GM19467 (cell line): ENCODE results near the gene CACNB2.

Experiments used
- ATAC-seq: cut with Tn5 transposase; IDR thresholded peaks from one replicate; pipeline ENCODE4 v1.9.1; 2021; ENCODE audit warnings: mild to moderate bottlenecking, moderate library complexity; ENCODE audit not compliant: unreplicated experiment

Gene CACNB2

GRCh38 chr10:18140149-18140956 lies at the start of gene CACNB2:
Gene CACNB2, plus strand, starts transcription at chr10:18140424.
- no peak for ATAC-seq

GRCh38 chr10:18094332-18094731 lies 45.9 kb upstream of the CACNB2 start:
- ATAC-seq: no peak

- ATAC-seq: no peak
These were observed 45.4 kb upstream of the CACNB2 start for GRCh38 chr10:18094793-18095192.

DNA sequence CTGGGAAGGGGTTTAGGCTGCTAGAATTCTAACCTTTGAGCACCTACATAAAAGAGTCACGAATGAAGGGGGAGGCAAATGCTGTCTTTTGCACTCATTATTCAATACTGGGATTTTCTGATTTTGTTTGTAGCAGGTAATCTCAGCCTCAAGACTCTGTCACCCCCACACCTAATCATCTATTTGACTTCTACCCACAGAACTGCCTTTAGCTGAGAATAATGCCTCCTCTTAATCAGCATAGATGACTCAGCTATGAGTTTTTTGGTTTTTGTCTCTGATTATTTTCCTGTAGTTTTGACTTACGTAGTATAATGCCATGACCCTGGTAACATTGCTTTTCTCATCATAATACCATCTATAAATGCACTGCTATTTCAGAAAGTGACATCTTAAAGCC lies 42.7 kb upstream of the CACNB2 start:
- ATAC-seq: no peak

DNA sequence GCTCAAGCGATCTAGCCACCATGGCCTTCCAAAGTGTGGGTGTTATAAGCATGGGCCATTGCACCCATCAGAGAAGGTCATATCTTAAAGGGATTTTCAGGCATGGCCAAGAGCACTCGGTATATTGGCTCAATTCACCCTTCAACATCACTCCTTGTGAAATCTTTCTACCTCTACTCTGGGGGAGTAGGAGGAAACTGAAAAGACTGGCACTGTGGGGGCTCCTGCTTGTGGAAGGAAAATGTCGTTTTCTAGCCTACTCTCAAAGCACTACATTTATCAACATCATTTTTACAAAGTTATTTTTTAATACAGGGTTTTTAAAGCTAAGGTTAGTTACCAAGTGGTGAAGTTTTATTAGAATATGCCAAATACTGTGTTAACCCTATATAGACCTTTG lies 42.0 kb upstream of the CACNB2 start:
- ATAC-seq: no peak

DNA sequence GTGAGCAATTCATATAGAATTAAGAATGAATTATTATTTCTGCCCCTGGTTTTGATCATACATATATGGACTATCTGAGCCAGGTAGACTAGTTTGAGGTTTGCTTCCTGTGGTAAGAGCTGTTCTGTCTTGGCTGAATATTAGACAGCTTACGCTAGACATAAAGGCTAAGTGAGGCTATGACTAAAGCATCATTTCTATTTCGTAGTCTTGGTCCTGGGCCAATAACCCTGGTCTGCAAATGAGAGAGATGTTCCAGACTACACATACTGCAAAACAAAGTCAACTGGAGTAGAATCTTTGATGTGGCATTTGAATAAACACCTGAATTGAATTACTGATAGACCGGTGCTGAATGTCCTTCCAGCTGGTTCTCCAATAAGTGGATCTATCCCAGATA lies 40.8 kb upstream of the CACNB2 start:
- ATAC-seq: no peak

- ATAC-seq: no peak
These were observed 39.6 kb upstream of the CACNB2 start for GRCh38 chr10:18100669-18101068.

DNA sequence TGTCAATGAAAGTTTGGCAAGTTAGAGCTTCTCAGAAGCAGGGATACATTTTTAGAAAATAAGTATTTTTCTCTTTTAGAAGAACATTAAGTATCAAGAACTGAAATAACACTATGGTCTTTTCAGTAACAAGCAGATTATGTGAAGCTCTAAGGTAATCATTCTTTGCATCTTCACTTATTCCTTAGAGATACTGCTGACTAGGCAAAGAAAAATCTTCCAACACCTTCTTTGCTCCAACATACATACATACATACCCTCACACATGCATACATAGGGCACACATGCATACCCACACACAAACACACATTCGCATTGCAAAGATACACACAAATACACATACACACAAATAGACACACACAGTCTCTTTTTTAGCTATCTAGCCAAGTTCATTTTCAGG lies 37.8 kb upstream of the CACNB2 start:
- no peak for ATAC-seq

DNA sequence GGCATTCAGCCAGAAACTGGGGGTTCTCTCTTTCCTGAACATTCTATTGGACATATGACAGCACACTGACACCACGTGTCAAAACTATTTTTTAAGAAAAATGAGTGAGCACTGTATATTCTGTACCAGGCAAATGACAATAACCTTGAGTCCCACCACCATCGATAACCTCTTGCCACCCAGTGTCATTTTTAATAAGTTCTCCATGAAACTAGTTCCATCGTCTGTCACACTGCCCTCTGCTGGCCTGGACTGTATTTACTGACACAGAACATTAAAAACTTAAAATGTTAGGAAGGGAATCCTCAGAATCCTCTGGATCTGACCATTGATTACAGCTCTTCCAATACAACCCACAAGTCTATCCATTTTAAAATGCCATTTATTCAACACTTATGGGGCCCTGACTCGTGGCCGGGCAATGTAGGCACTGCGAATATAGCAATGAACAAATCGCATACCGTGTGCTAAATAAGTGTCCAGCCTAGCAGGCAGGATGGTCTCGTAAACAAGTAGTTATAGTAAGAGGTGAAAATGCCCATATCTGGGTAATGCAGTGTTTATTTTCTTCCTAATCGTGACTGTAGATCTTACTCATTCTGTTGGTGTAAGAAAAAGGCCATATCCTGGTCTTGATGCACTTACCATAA lies 35.9 kb upstream of the CACNB2 start:
- no peak for ATAC-seq

- ATAC-seq: no peak
These were observed 30.8 kb upstream of the CACNB2 start for GRCh38 chr10:18109341-18109870.

GRCh38 chr10:18113881-18114280 lies 26.3 kb upstream of the CACNB2 start:
- ATAC-seq: no peak

DNA sequence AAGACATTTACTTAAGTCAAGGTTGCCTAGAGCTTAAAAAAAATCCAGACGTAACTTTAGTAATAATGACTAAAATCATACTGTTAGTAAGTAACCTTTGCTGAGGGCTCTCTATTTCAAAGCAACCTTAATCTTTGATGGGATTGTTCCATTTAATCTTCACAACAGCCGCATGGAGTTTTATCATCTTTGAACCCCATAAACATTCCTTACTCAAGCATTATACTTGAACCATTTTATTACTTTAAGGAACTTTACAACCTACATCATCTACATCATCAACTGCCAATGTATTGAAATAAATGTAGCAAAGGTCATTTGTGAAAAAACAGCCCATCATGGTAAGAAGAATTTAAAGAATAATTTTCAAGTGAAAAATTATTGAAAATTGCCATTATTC lies 22.9 kb upstream of the CACNB2 start:
- ATAC-seq: no peak

GRCh38 chr10:18122753-18123152 lies 17.5 kb upstream of the CACNB2 start:
- no peak for ATAC-seq

- no peak for ATAC-seq
These were observed 7.2 kb upstream of the CACNB2 start for GRCh38 chr10:18133046-18133445.

GRCh38 chr10:18134509-18134908 lies 5.7 kb upstream of the CACNB2 start:
- ATAC-seq: no peak

GRCh38 chr10:18134921-18135320 lies 5.3 kb upstream of the CACNB2 start:
- ATAC-seq: no peak

- no peak for ATAC-seq
These were observed 4.0 kb upstream of the CACNB2 start for GRCh38 chr10:18136073-18136791.

DNA sequence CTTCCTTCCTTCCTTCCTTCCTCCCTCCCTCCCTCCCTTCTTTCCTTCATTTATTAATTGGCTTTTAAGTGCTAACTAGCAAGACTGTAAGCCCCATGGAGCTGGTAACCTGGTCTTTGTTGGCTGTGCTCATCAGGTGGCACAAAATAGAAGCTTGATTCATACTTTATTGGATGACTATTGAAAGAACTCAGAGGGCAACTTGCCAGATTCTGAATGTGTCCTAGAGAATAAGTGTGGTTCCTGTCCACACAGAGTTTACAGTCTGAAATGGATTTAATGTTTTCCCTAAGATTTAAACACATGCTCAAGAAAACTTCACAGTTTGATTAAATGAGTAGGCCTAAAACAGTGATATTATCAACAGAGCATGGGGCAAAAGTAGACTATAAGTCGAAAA lies 3.1 kb upstream of the CACNB2 start:
- no peak for ATAC-seq

DNA sequence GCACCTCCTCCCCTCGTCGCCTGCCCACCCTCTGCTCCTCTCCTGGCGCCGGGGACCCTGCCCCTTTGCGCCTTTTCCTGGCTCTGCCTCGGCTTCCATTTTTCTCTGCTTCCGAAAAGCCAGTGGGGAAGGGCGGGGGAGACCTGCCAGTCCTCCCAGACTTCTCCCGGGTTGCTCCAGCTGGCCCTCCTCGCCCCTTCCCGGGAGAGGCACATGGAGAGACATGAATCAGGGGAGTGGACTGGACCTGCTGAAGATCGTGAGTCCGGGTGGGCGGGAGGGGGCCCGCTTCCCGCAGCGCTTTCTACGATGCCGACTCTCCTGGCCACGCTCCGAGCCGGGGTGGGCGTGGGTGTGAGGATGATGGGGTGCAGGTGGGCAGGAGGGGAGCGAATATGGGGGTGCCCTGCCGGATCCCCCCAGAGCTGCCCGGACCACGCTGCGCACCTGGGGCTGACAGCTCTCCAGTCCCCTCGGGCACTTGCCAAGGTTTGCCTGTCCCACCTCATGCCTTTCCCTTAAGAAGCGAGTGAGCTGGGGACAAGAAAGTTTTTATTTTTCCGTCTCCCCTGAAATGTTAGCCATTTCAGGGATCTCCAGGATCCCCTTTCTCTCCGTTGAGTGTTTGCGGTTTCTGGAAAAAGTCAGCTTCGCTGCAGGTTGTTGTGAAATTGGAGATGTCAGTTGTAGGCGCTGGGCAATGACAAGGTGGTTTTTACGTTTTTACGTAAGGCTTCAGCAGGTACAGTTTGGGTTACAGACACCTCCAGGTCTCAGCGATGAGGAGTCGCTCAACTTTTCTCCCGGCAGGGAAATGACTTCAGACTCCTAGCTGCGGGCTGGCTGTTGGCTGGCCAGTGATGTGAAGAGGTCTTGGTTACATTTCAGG lies 977 bp downstream of the CACNB2 start:
- no peak for ATAC-seq

DNA sequence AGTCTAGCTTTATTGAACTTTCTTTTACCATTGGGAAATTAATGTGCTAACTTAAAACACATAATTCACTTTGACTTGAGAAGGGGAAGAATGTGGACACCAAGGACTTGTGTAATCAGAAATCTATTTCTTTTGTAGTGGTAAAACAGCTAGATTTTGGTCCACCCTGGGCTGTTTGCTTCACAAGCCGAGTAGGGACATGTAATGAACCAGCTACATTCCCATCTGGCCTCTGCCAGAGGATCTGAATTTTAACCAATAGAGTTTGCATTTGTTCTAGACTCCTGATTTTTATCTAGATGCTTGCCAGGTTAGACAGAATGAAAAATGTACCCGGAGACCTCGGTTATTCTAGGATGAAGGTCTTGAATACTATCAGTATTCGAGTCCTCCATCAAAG lies 1.9 kb downstream of the CACNB2 start:
- ATAC-seq: no peak

GRCh38 chr10:18144396-18144795 lies 4.2 kb downstream of the CACNB2 start:
- ATAC-seq: no peak
